Tibial nerve (tissue), 4 donors: ENCODE measurements around the gene LANCL1.

Experiments used
- CTCF ChIP-seq, 5 experiments: fragments of 200-600 bp in 3 of 5; fragments of 450-650 bp in 2 of 5; sonication (generic) in 3 of 5; IDR thresholded peaks; one replicate each; pipeline ENCODE4 v1.5.1; 2016 to 2019; ENCODE audit warnings: antibody characterized with exemption in 5 of 5, mild to moderate bottlenecking in 3 of 5, moderate library complexity in 2 of 5
- EP300 ChIP-seq, 2 donors: sonication (generic); formaldehyde crosslinking; IDR thresholded peaks; one replicate each; pipeline ENCODE4 v1.6.1; 2017; ENCODE audit warnings: antibody characterized with exemption in 2 of 2, mild to moderate bottlenecking in 1 of 2
- POLR2A ChIP-seq, 2 donors: fragments of 450-650 bp; IDR thresholded peaks; one replicate each; pipeline ENCODE4 v1.6.1; 2017; ENCODE audit warnings: antibody characterized with exemption in 2 of 2, mild to moderate bottlenecking in 2 of 2, moderate library complexity in 2 of 2

- TF ChIP-seq CTCF (IDR thresholded peaks at IDR 0.05) (no peak), POLR2A (IDR thresholded peaks at IDR 0.05) (no peak), EP300 (IDR thresholded peaks at IDR 0.05) (peak in 1 of 2 donors; percentile 12)
Observed at GRCh38 chr2:210428393-210429179, 48.0 kb downstream of the LANCL1 start.
